Kasumi-1 (cell line): ENCODE results near the gene SLC30A7.
"Not testable (repeated sequence)": the region's sequence is repeated elsewhere in the genome, so short reads cannot be mapped to it uniquely, and the experiment has no call there.

Experiments used
- DNase-seq, 2 experiments: peaks; one replicate each; lab custom pipeline; 2025; lab: John Stamatoyannopoulos, UW

The SLC30A7 gene

GRCh38 chr1:100895540-100896480 is at the start of gene SLC30A7:
Gene SLC30A7 (plus strand): TSS chr1:100896090. CDS start chr1:100896263, 173 bp downstream.
- peak; percentile 80 to 87 for DNase-seq

GRCh38 chr1:100847361-100848082 is 48.4 kb upstream of the SLC30A7 start:
- DNase-seq, result no peak

- DNase-seq, result no peak
Measured at GRCh38 chr1:100851726-100852125, 44.2 kb upstream of the SLC30A7 start.

- DNase-seq, result no peak
Measured at GRCh38 chr1:100852976-100853375, 42.9 kb upstream of the SLC30A7 start.

GRCh38 chr1:100855116-100855515 is 40.8 kb upstream of the SLC30A7 start:
- not testable (repeated sequence) for DNase-seq

- no peak for DNase-seq
Measured at GRCh38 chr1:100860397-100860991, 35.4 kb upstream of the SLC30A7 start.

- DNase-seq, result no peak
Measured at GRCh38 chr1:100861379-100861778, 34.5 kb upstream of the SLC30A7 start.

- DNase-seq, result no peak
Measured at GRCh38 chr1:100862591-100862990, 33.3 kb upstream of the SLC30A7 start.

- DNase-seq, result peak; percentile 57 to 72
Measured at GRCh38 chr1:100866041-100866900, 29.6 kb upstream of the SLC30A7 start.

- no peak for DNase-seq
Measured at GRCh38 chr1:100866901-100867206, 29.0 kb upstream of the SLC30A7 start.

- DNase-seq, result peak; percentile 43 to 61
Measured at GRCh38 chr1:100868364-100868995, 27.4 kb upstream of the SLC30A7 start.

GRCh38 chr1:100869996-100870395 is 25.9 kb upstream of the SLC30A7 start:
- no peak for DNase-seq

GRCh38 chr1:100874433-100874832 is 21.5 kb upstream of the SLC30A7 start:
- no peak for DNase-seq

GRCh38 chr1:100875228-100875627 is 20.7 kb upstream of the SLC30A7 start:
- no peak for DNase-seq

GRCh38 chr1:100876291-100876690 is 19.6 kb upstream of the SLC30A7 start:
- DNase-seq, result no peak

GRCh38 chr1:100879422-100879821 is 16.5 kb upstream of the SLC30A7 start:
- no peak for DNase-seq

- no peak for DNase-seq
Measured at GRCh38 chr1:100881687-100882086, 14.2 kb upstream of the SLC30A7 start.

GRCh38 chr1:100882698-100883097 is 13.2 kb upstream of the SLC30A7 start:
- peak in 1 of 2 experiments; percentile 15 for DNase-seq

- DNase-seq, result no peak
Measured at GRCh38 chr1:100883963-100884362, 11.9 kb upstream of the SLC30A7 start.

GRCh38 chr1:100889007-100889406 is 6.9 kb upstream of the SLC30A7 start:
- DNase-seq, result not testable (repeated sequence)

GRCh38 chr1:100889869-100890482 is 5.9 kb upstream of the SLC30A7 start:
- DNase-seq, result not testable (repeated sequence)
